Skin epidermis (tissue), 12 donors: ENCODE data around the gene TNNT2.
A peak's percentile ranks its signal among the peaks of the same experiment; 100 is the strongest.

ENCODE experiments used
- H3K27ac ChIP-seq, 21 experiments: fragments of 200-600 bp; sonication (generic) in 11 of 21; one replicate each; pipeline ENCODE4 v1.5.0; 2020; ENCODE audit warnings: mild to moderate bottlenecking in 3 of 21, inconsistent platforms in 2 of 21, moderate library complexity in 2 of 21
- H3K4me3 ChIP-seq, 7 experiments: fragments of 200-600 bp; sonication (generic) in 2 of 7; one replicate each; pipeline ENCODE4 v1.5.0; 2020; ENCODE audit warnings: inconsistent platforms in 2 of 7, mild to moderate bottlenecking in 2 of 7, moderate library complexity in 1 of 7

The TNNT2 gene

GRCh38 chr1:201404722-201405483 lies 27.4 kb upstream of the TNNT2 start:
- no peak overlapping the region for H3K4me3 ChIP-seq
- H3K27ac ChIP-seq = peak overlapping the region in 4 of 21 experiments; percentile 10 to 69 (median 24)

GRCh38 chr1:201404055-201404454 lies 26.6 kb upstream of the TNNT2 start:
- no peak overlapping the region for H3K4me3 ChIP-seq
- H3K27ac ChIP-seq = peak overlapping the region in 2 of 21 experiments; percentile 10 to 69

GRCh38 chr1:201403359-201403758 lies 25.9 kb upstream of the TNNT2 start:
- Histone ChIP-seq H3K27ac (no peak overlapping the region), H3K4me3 (no peak overlapping the region)

GRCh38 chr1:201401700-201402099 lies 24.2 kb upstream of the TNNT2 start:
- H3K27ac ChIP-seq = no peak overlapping the region

GRCh38 chr1:201400852-201401230 lies 23.4 kb upstream of the TNNT2 start:
- H3K27ac ChIP-seq = peak overlapping the region in 7 of 21 experiments; percentile 60 to 94 (median 92)

More at GRCh38 chr1:201401700-201402099, 24.2 kb upstream of the TNNT2 start:
- H3K4me3 ChIP-seq = no peak overlapping the region

GRCh38 chr1:201400212-201400851 lies 22.9 kb upstream of the TNNT2 start:
- H3K27ac ChIP-seq = peak overlapping the region in 18 of 21 experiments; percentile 66 to 95 (median 90)
- peak overlapping the region in 5 of 7 experiments; percentile 44 to 54 (median 49) for H3K4me3 ChIP-seq

More at GRCh38 chr1:201400852-201401230, 23.4 kb upstream of the TNNT2 start:
- no peak overlapping the region for H3K4me3 ChIP-seq

- Histone ChIP-seq H3K27ac (peak overlapping the region; percentile 37 to 95 (median 88)), H3K4me3 (peak overlapping the region; percentile 42 to 54 (median 48))
Observed at GRCh38 chr1:201399352-201400126, 22.1 kb upstream of the TNNT2 start.

- Histone ChIP-seq H3K27ac (peak within 1 kb of the TSS; percentile 37 to 95 (median 88)), H3K4me3 (peak within 1 kb of the TSS; percentile 42 to 54 (median 48))
Observed at GRCh38 chr1:201399018-201399351, 21.5 kb upstream of the TNNT2 start, which contains the start of gene LAD1. Gene LAD1 (minus strand): TSS chr1:201399324. CDS start chr1:201399306, 18 bp downstream.

GRCh38 chr1:201397675-201398074 lies 20.2 kb upstream of the TNNT2 start:
- peak overlapping the region; percentile 6 to 95 (median 88) for H3K27ac ChIP-seq
- H3K4me3 ChIP-seq = peak overlapping the region; percentile 42 to 54 (median 48)

- H3K27ac ChIP-seq = peak overlapping the region in 20 of 21 experiments; percentile 4 to 95 (median 86)
- H3K4me3 ChIP-seq = peak overlapping the region; percentile 42 to 54 (median 48)
Observed at GRCh38 chr1:201396861-201397464, 19.5 kb upstream of the TNNT2 start.

GRCh38 chr1:201395936-201396335 lies 18.5 kb upstream of the TNNT2 start:
- Histone ChIP-seq H3K27ac (peak overlapping the region in 15 of 21 experiments; percentile 9 to 95 (median 71)), H3K4me3 (peak overlapping the region in 3 of 7 experiments; percentile 43 to 54 (median 49))

- peak overlapping the region in 8 of 21 experiments; percentile 0 to 95 (median 32) for H3K27ac ChIP-seq
- H3K4me3 ChIP-seq = no peak overlapping the region
Observed at GRCh38 chr1:201394591-201394990, 17.1 kb upstream of the TNNT2 start.

GRCh38 chr1:201393076-201393475 lies 15.6 kb upstream of the TNNT2 start:
- Histone ChIP-seq H3K27ac (no peak overlapping the region), H3K4me3 (no peak overlapping the region)

- Histone ChIP-seq H3K4me3 (no peak overlapping the region), H3K27ac (peak overlapping the region in 2 of 21 experiments; percentile 9 to 31)
Observed at GRCh38 chr1:201391651-201392511, 14.4 kb upstream of the TNNT2 start.

- Histone ChIP-seq H3K4me3 (no peak overlapping the region), H3K27ac (no peak overlapping the region)
Observed at GRCh38 chr1:201391225-201391624, 13.7 kb upstream of the TNNT2 start.

- H3K27ac ChIP-seq = no peak overlapping the region
- H3K4me3 ChIP-seq = no peak overlapping the region
Observed at GRCh38 chr1:201389051-201389450, 11.6 kb upstream of the TNNT2 start.

GRCh38 chr1:201386208-201386607 lies 8.7 kb upstream of the TNNT2 start:
- H3K27ac ChIP-seq = no peak overlapping the region
- no peak overlapping the region for H3K4me3 ChIP-seq

GRCh38 chr1:201385299-201385891 lies 7.9 kb upstream of the TNNT2 start:
- H3K27ac ChIP-seq = peak overlapping the region in 1 of 21 experiments; percentile 6
- no peak overlapping the region for H3K4me3 ChIP-seq
